GM10266 (cell line): ENCODE data around the gene HDAC4.

ENCODE experiments used
- DNase-seq: peaks from one replicate; pipeline ENCODE4 v3.0.0; 2012; ENCODE audit errors: extremely low spot score
- TF ChIP-seq, protein P1 (sequence below): IDR thresholded peaks from 2 replicates; pipeline ENCODE4 v1.5.1; 2012; ENCODE audit warnings: mild to moderate bottlenecking, low read depth; ENCODE audit not compliant: control insufficient read depth, insufficient read depth; ENCODE audit errors: missing control alignments

HDAC4 gene

DNA sequence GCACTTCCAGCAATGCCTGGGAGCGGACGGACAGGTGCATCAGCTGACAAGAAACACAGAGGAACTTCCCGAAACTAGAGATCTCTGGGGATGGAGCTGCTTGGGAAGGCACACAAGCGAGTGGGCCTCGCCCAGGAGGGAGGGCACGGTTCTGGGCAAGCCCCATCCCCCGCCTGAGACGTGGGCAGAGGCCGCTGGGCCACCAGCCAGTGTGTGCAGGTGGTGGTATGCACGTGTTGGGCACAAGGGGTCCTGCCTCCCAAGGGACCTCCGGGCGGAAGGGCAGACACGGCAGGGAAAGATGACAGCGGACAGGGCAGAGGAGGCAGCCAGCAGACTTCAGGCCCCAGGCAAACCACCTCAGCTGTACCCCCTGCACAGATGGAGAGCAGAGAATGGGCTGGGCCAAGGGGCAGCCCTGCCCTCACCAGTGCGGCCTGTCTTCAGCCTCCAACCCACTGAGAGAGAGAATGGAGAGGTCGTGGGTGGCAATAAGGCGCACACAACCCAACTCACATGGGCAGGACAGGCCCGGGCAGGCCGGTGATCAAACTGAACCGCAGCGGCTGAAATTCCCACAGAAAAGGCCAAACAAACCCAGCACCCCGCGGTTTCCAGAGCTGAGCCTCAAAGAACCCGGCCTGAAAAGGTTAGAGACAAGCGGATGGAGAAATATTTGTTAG, 51.2 kb downstream of the HDAC4 start:
- no peak for DNase-seq
- TF ChIP-seq, protein P1, sequence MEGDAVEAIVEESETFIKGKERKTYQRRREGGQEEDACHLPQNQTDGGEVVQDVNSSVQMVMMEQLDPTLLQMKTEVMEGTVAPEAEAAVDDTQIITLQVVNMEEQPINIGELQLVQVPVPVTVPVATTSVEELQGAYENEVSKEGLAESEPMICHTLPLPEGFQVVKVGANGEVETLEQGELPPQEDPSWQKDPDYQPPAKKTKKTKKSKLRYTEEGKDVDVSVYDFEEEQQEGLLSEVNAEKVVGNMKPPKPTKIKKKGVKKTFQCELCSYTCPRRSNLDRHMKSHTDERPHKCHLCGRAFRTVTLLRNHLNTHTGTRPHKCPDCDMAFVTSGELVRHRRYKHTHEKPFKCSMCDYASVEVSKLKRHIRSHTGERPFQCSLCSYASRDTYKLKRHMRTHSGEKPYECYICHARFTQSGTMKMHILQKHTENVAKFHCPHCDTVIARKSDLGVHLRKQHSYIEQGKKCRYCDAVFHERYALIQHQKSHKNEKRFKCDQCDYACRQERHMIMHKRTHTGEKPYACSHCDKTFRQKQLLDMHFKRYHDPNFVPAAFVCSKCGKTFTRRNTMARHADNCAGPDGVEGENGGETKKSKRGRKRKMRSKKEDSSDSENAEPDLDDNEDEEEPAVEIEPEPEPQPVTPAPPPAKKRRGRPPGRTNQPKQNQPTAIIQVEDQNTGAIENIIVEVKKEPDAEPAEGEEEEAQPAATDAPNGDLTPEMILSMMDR = no peak

DNA sequence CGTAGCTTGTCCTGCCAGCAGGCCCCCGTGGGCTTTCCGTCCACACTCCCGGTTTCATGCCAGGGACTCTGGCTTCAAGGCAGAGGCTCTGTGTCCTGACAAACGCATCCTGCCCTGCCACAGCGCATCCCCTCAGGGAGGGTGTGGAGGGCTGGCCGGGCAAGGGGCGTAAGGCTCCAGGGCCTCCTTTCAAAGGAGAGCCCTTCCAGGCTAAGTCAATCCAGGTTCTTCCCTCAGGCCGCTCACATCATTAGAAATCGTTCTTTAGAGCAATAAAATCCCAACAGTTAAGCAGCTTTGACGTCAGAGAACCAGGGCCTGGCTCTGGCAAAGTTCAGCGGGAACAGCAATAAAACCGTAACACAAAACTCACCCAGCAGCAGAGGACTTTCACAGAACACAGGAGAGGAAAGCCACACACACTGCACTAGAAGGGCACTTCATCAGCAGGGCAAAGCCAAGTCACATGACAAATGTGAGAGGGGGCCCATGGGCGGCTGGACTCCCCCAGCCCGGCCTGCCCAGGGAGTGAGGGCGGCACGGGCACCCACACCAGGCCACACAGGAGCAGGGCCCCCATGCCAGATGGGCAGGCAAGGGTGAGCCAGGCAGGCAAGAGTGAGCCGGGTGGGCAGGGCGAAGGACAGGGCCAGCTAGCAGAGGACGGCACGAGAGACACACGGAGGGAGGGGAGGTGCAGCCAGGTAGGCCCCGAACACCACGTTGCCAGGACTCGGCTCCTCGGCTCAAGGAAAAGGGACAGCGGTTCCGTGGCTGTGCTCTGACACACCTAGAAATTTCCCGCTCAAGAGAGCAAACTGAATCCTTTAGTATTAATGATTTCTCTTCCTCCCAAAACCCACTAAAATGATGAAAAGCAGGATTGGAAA, 52.0 kb downstream of the HDAC4 start:
- TF ChIP-seq, protein P1 = no peak
- DNase-seq = no peak

DNA sequence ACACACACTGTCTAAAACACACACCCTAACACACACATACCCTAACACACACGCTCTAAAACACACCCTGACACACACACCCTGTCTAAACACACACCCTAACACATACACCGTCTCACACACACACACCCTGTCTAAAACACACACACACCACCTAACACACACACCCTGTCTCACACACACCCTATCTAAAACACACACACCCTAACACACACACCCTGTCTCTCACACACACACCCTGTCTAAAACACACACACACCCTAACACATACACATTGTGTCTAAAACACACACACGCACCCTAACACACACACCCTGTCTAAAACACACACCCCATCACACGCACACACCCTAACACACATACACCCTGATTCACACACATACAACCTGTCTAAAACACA, 54.1 kb downstream of the HDAC4 start:
- DNase-seq = no peak
- TF ChIP-seq, protein P1 = no peak

DNA sequence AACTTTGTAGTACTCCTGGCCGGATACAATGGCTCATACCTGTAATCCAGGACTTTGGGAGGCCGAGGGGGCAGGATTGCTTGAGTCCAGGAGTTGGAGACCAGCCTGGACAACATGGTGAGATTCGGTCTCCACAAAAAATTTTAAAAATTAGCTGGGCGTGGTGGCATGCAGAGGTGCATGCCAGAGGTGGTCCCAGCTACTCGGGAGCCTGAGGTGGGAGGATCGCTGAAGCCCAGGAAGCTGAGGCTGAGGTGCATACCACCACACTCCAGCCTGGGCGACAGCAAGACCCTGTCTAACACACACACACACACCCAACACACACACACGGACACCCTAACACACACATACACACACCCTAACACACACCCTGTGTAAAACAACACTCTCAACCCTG, 55.6 kb downstream of the HDAC4 start:
- TF ChIP-seq, protein P1 = no peak
- no peak for DNase-seq

DNA sequence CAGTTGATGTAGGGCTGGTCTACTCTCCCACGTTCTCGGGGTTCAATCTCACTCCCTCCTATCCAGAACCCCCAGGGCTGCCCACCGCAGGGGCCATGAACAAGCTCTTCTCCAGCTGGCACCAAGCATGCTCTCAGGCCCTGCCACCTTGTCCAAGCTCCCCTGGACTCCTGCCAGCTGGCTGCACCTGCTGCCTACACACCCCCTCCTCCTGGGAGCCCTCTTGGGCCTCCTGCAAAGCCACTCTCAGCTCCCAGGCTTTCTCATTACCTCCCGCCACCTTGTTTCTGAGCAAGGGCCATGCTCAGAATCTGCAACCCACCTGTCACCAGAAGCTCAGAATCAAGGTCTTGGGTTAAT, 56.0 kb downstream of the HDAC4 start:
- TF ChIP-seq, protein P1 = no peak
- DNase-seq = no peak

DNA sequence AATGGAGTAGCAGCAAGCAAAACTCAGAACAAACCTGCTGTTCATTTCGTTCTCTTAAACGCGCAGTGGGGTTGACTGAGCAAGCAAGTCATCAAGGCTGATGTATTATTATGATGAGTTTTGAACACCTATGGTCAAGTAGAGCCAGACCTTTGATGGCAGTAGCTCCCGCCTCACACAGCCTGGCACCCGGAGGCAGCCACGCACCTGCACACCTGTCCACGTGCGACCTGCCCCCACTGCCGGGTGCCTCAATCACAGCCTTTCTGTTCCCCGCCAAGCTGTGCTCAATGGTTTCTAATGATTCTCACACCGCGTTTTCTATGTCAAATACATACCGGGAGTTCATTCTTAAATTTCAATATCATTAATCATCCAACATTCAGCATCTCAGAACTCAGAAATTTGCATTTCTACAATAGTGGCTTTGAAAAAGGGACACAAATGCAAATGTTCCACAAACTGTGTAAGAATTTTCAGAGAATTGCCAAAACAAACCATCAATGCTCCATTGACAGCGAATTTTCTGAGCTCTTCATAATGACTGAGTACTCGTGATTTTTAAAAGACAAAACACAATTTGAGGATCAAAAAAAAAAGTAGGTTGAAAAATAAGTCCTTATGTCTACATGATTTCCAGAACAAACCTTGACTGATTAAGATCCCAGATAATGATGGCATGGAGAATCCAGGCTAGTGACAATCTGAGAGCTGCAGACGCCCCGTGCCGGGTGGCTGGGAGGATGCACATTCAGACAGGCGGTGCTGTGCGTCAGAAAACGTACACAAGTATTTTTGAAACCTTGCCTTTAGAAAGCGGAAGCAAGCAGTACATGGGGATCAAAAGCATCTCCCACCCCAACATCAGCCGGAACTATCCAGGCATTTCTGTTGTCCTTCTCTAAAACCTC, 56.6 kb downstream of the HDAC4 start:
- no peak for DNase-seq
- TF ChIP-seq, protein P1 = no peak
